Measurements from ENCODE around the gene GBF1.

GBF1 gene

DNA sequence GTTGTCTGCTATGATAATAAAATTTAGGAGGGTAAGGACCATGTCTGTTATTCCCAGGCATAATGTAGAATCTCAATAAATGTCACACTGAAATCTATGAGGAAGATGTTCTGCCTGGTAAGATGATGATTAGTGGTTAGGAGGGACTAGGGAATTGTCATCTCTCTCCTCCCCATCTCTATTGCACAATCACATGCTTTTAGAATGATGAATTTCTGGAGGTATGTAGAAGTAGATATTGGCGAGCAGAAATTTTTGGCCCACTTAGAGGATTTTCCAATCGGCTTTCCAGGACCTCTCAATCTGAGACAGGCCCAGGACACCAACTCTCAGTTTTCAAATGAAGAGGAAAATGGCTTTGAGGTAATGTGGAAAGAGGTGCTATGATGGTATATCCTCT lies 2.0 kb upstream of the GBF1 start:
- Histone ChIP-seq H3K18ac (ENCODE audit: low read length) (no peak overlapping the region), H2BK120ac (ENCODE audit: low read depth, low read length) (no peak overlapping the region), H3K9ac (ENCODE audit: low read depth, low read length, poor library complexity) (no peak overlapping the region), H2AFZ (ENCODE audit: low read length) (no peak overlapping the region), H3K4me3 (ENCODE audit: low read length in 2 of 2) (no peak overlapping the region), H2AK5ac (ENCODE audit: low read depth, low read length) (no peak overlapping the region), H2BK15ac (ENCODE audit: low read length) (no peak overlapping the region), H3K36me3 (replicated peaks in 1 of 2; ENCODE audit: control insufficient read depth in 2 of 2, insufficient read depth in 2 of 2, low read length in 2 of 2) (peaks cover 0 to 4% of the 10 kb centered on the region in 2 donors), H4K8ac (ENCODE audit: low read depth, low read length) (no peak overlapping the region), H3K4ac (ENCODE audit: low read length) (no peak overlapping the region), H2BK5ac (ENCODE audit: low read length) (no peak overlapping the region), H3K4me2 (ENCODE audit: insufficient read depth, low read length, poor library complexity, severe bottlenecking) (no peak overlapping the region), H3K27me3 (ENCODE audit: control insufficient read depth in 3 of 3, insufficient read depth in 3 of 3, low read depth in 1 of 3, low read length in 3 of 3) (peaks cover 10 to 40% (median 39%) of the 10 kb centered on the region in 3 experiments), H2BK12ac (ENCODE audit: low read length) (no peak overlapping the region), H3K4me1 (ENCODE audit: control insufficient read depth in 2 of 2, insufficient read depth in 1 of 2, low read depth in 1 of 2, low read length in 2 of 2) (peaks cover 19 to 32% of the 10 kb centered on the region in 2 donors), H4K91ac (ENCODE audit: low read depth, low read length, poor library complexity) (no peak overlapping the region), H3K9me3 (replicated peaks in 1 of 2; ENCODE audit: control insufficient read depth in 2 of 2, insufficient read depth in 1 of 2, low read depth in 1 of 2, low read length in 2 of 2) (peaks cover 0 to 2% of the 10 kb centered on the region in 2 donors), H3K14ac (ENCODE audit: low read length) (no peak overlapping the region), H3K27ac (replicated peaks; ENCODE audit: low read length) (no peak overlapping the region), H3K23ac (ENCODE audit: low read depth, low read length, poor library complexity) (no peak overlapping the region), H3K79me1 (ENCODE audit: low read depth, low read length) (peaks cover 2% of the 10 kb centered on the region)
- no peak for DNase-seq (ENCODE audit: low spot score)
- no CpG with 5 or more reads among the region's 2 CpGs for WGBS, 2 donors (ENCODE audit: extremely low coverage in 2 of 2, insufficient read length in 2 of 2, insufficient replicate concordance in 1 of 2)

DNA sequence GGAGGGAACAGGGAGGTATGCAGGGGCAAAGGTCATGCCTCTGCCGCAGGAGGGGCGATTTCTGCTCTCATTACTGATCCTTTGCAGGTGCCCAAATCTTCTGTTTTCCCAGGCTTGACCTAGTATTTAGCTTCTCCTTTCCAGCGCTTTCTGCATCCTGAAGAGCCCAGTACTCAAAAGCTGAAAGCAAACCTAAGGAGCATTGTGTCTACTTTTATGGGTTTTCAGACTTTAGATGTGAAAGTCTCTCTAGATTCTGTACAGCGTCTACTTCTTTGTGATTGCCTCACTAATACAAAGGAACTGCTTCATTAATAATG lies 560 bp downstream of the GBF1 start:
- Histone ChIP-seq H3K4ac (ENCODE audit: low read length) (no peak overlapping the region), H3K9ac (ENCODE audit: low read depth, low read length, poor library complexity) (no peak overlapping the region), H2BK5ac (ENCODE audit: low read length) (no peak overlapping the region), H3K23ac (ENCODE audit: low read depth, low read length, poor library complexity) (no peak overlapping the region), H3K27ac (replicated peaks; ENCODE audit: low read length) (peak overlapping the region; percentile 69), H2BK120ac (ENCODE audit: low read depth, low read length) (no peak overlapping the region), H4K8ac (ENCODE audit: low read depth, low read length) (no peak overlapping the region), H3K4me1 (ENCODE audit: control insufficient read depth in 2 of 2, insufficient read depth in 1 of 2, low read depth in 1 of 2, low read length in 2 of 2) (peaks cover 18 to 24% of the 10 kb centered on the region in 2 donors), H3K4me2 (ENCODE audit: insufficient read depth, low read length, poor library complexity, severe bottlenecking) (peak overlapping the region; percentile 79), H2BK12ac (ENCODE audit: low read length) (no peak overlapping the region), H2AK5ac (ENCODE audit: low read depth, low read length) (no peak overlapping the region), H3K14ac (ENCODE audit: low read length) (no peak overlapping the region), H3K9me3 (replicated peaks in 1 of 2; ENCODE audit: control insufficient read depth in 2 of 2, insufficient read depth in 1 of 2, low read depth in 1 of 2, low read length in 2 of 2) (no peaks in the 10 kb centered on the region), H2BK15ac (ENCODE audit: low read length) (no peak overlapping the region), H4K91ac (ENCODE audit: low read depth, low read length, poor library complexity) (no peak overlapping the region), H3K4me3 (ENCODE audit: low read length in 2 of 2) (peak overlapping the region; percentile 80 to 90), H3K27me3 (ENCODE audit: control insufficient read depth in 3 of 3, insufficient read depth in 3 of 3, low read depth in 1 of 3, low read length in 3 of 3) (peaks cover 1 to 14% (median 13%) of the 10 kb centered on the region in 3 experiments), H3K18ac (ENCODE audit: low read length) (no peak overlapping the region), H3K36me3 (replicated peaks in 1 of 2; ENCODE audit: control insufficient read depth in 2 of 2, insufficient read depth in 2 of 2, low read length in 2 of 2) (peaks cover 0 to 12% of the 10 kb centered on the region in 2 donors), H3K79me1 (ENCODE audit: low read depth, low read length) (peaks cover 7% of the 10 kb centered on the region), H2AFZ (ENCODE audit: low read length) (peak overlapping the region; percentile 92)
- WGBS, 2 donors (ENCODE audit: extremely low coverage in 2 of 2, insufficient read length in 2 of 2, insufficient replicate concordance in 1 of 2) = no CpG with 5 or more reads among the region's 4 CpGs
- no peak for DNase-seq (ENCODE audit: low spot score)

DNA sequence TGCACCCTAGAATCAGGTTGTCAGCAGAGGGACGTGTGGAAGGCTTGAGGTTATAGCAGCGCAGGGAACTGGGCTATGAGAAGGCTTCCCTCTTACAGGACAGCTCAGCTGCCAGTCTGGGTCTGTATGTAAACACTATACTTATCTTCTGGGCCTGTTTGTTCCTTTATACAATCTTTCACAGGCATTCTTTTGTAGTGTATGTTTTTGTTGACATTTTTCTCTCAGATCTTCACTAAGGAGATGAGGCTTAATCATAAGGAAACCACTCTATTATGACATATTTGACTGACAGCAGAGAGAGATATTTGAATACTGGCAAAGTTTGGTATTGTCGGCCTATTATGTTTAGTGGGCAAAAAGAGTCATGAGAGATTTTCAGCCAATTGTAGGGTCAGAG lies 929 bp downstream of the GBF1 start:
- H2BK120ac ChIP-seq (ENCODE audit: low read depth, low read length) = no peak overlapping the region
- no peak overlapping the region for H3K23ac ChIP-seq (ENCODE audit: low read depth, low read length, poor library complexity)
- DNase-seq (ENCODE audit: low spot score) = no peak
- peak overlapping the region; percentile 79 for H3K4me2 ChIP-seq (ENCODE audit: insufficient read depth, low read length, poor library complexity, severe bottlenecking)
- H2AFZ ChIP-seq (ENCODE audit: low read length) = no peak overlapping the region
- peaks cover 0 to 10% (median 9%) of the 10 kb centered on the region in 3 experiments for H3K27me3 ChIP-seq (ENCODE audit: control insufficient read depth in 3 of 3, insufficient read depth in 3 of 3, low read depth in 1 of 3, low read length in 3 of 3)
- H3K27ac ChIP-seq (replicated peaks; ENCODE audit: low read length) = no peak overlapping the region
- H3K4ac ChIP-seq (ENCODE audit: low read length) = no peak overlapping the region
- H3K36me3 ChIP-seq (replicated peaks in 1 of 2; ENCODE audit: control insufficient read depth in 2 of 2, insufficient read depth in 2 of 2, low read length in 2 of 2) = peaks cover 0 to 12% of the 10 kb centered on the region in 2 donors
- peaks cover 7% of the 10 kb centered on the region for H3K79me1 ChIP-seq (ENCODE audit: low read depth, low read length)
- no peak overlapping the region for H4K91ac ChIP-seq (ENCODE audit: low read depth, low read length, poor library complexity)
- H2BK15ac ChIP-seq (ENCODE audit: low read length) = no peak overlapping the region
- H3K9me3 ChIP-seq (replicated peaks in 1 of 2; ENCODE audit: control insufficient read depth in 2 of 2, insufficient read depth in 1 of 2, low read depth in 1 of 2, low read length in 2 of 2) = no peaks in the 10 kb centered on the region
- WGBS, 2 donors (ENCODE audit: extremely low coverage in 2 of 2, insufficient read length in 2 of 2, insufficient replicate concordance in 1 of 2) = no CpG with 5 or more reads among the region's 3 CpGs
- no peak overlapping the region for H2BK12ac ChIP-seq (ENCODE audit: low read length)
- no peak overlapping the region for H3K18ac ChIP-seq (ENCODE audit: low read length)
- H3K14ac ChIP-seq (ENCODE audit: low read length) = no peak overlapping the region
- no peak overlapping the region for H2AK5ac ChIP-seq (ENCODE audit: low read depth, low read length)
- no peak overlapping the region for H3K9ac ChIP-seq (ENCODE audit: low read depth, low read length, poor library complexity)
- peaks cover 15 to 21% of the 10 kb centered on the region in 2 donors for H3K4me1 ChIP-seq (ENCODE audit: control insufficient read depth in 2 of 2, insufficient read depth in 1 of 2, low read depth in 1 of 2, low read length in 2 of 2)
- no peak overlapping the region for H2BK5ac ChIP-seq (ENCODE audit: low read length)
- peak overlapping the region; percentile 80 to 90 for H3K4me3 ChIP-seq (ENCODE audit: low read length in 2 of 2)
- H4K8ac ChIP-seq (ENCODE audit: low read depth, low read length) = no peak overlapping the region

DNA sequence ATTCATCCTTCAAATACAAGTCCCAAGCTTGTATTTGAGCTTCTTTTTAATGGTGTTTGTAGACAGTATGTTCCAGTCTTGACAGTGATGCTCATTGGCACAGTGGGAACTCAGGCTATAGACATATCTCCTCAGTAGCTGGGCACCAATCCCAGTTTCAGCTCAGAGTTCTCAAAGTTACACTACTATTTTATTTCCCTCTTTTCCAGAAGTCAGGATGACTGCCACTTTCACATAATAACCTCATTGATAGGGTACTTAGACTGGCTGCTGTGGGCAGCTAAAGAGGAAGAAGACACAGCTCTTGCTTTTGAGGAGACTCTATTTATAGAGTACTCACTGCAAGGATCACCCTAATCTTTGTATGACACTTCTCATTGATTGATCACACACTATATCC lies 2.4 kb downstream of the GBF1 start:
- peaks cover 0 to 12% of the 10 kb centered on the region in 2 donors for H3K36me3 ChIP-seq (replicated peaks in 1 of 2; ENCODE audit: control insufficient read depth in 2 of 2, insufficient read depth in 2 of 2, low read length in 2 of 2)
- H2BK120ac ChIP-seq (ENCODE audit: low read depth, low read length) = no peak overlapping the region
- no peak overlapping the region for H3K4me2 ChIP-seq (ENCODE audit: insufficient read depth, low read length, poor library complexity, severe bottlenecking)
- H3K4me1 ChIP-seq (ENCODE audit: control insufficient read depth in 2 of 2, insufficient read depth in 1 of 2, low read depth in 1 of 2, low read length in 2 of 2) = peaks cover 12 to 15% of the 10 kb centered on the region in 2 donors
- H2AK5ac ChIP-seq (ENCODE audit: low read depth, low read length) = no peak overlapping the region
- no peak overlapping the region for H3K4me3 ChIP-seq (ENCODE audit: low read length in 2 of 2)
- H3K23ac ChIP-seq (ENCODE audit: low read depth, low read length, poor library complexity) = no peak overlapping the region
- no peaks in the 10 kb centered on the region for H3K9me3 ChIP-seq (replicated peaks in 1 of 2; ENCODE audit: control insufficient read depth in 2 of 2, insufficient read depth in 1 of 2, low read depth in 1 of 2, low read length in 2 of 2)
- H3K18ac ChIP-seq (ENCODE audit: low read length) = no peak overlapping the region
- no peak overlapping the region for H3K14ac ChIP-seq (ENCODE audit: low read length)
- no peak overlapping the region for H3K4ac ChIP-seq (ENCODE audit: low read length)
- no peak overlapping the region for H2BK15ac ChIP-seq (ENCODE audit: low read length)
- H3K27me3 ChIP-seq (ENCODE audit: control insufficient read depth in 3 of 3, insufficient read depth in 3 of 3, low read depth in 1 of 3, low read length in 3 of 3) = peaks cover 0 to 1% (median 0%) of the 10 kb centered on the region in 3 experiments
- H3K79me1 ChIP-seq (ENCODE audit: low read depth, low read length) = peaks cover 7% of the 10 kb centered on the region
- no peak overlapping the region for H4K91ac ChIP-seq (ENCODE audit: low read depth, low read length, poor library complexity)
- no peak overlapping the region for H2AFZ ChIP-seq (ENCODE audit: low read length)
- H3K9ac ChIP-seq (ENCODE audit: low read depth, low read length, poor library complexity) = no peak overlapping the region
- no peak overlapping the region for H2BK12ac ChIP-seq (ENCODE audit: low read length)
- H2BK5ac ChIP-seq (ENCODE audit: low read length) = no peak overlapping the region
- H4K8ac ChIP-seq (ENCODE audit: low read depth, low read length) = no peak overlapping the region
- no peak overlapping the region for H3K27ac ChIP-seq (replicated peaks; ENCODE audit: low read length)
- no peak for DNase-seq (ENCODE audit: low spot score)
